ENCODE measurements around the gene GNAO1.

GRCh38 chr16:56387396-56387795, 196.1 kb downstream of the GNAO1 start:
- TF ChIP-seq BACH2 (CRISPR knock-in tag; IDR thresholded peaks at IDR 0.05; ENCODE audit: borderline replicate concordance) = no peak
- no peak for TF ChIP-seq ARNTL (CRISPR knock-in tag; IDR thresholded peaks at IDR 0.05; ENCODE audit: borderline replicate concordance, low read depth)
- no peak for TF ChIP-seq OSR1 (CRISPR knock-in tag; IDR thresholded peaks at IDR 0.05)
- no peak for TF ChIP-seq ZC3H10 (CRISPR knock-in tag; IDR thresholded peaks at IDR 0.05)
- no peak for TF ChIP-seq TOX (CRISPR knock-in tag; IDR thresholded peaks at IDR 0.05; ENCODE audit: borderline replicate concordance)
- TF ChIP-seq TSHZ2 (CRISPR knock-in tag; IDR thresholded peaks at IDR 0.05) = no peak
- TF ChIP-seq TCF4 (CRISPR knock-in tag; IDR thresholded peaks at IDR 0.05; ENCODE audit: borderline replicate concordance) = no peak
- no peak for TF ChIP-seq ISL1 (CRISPR knock-in tag; IDR thresholded peaks at IDR 0.05)
- no peak for TF ChIP-seq ZNF70 (CRISPR knock-in tag; IDR thresholded peaks at IDR 0.05)
- no peak for TF ChIP-seq GLIS3 (CRISPR knock-in tag; IDR thresholded peaks at IDR 0.05)
- no peak for TF ChIP-seq RARB (CRISPR knock-in tag; IDR thresholded peaks at IDR 0.05)
- no peak for TF ChIP-seq ZFP3 (CRISPR knock-in tag; IDR thresholded peaks at IDR 0.05)
- TF ChIP-seq, protein P1, sequence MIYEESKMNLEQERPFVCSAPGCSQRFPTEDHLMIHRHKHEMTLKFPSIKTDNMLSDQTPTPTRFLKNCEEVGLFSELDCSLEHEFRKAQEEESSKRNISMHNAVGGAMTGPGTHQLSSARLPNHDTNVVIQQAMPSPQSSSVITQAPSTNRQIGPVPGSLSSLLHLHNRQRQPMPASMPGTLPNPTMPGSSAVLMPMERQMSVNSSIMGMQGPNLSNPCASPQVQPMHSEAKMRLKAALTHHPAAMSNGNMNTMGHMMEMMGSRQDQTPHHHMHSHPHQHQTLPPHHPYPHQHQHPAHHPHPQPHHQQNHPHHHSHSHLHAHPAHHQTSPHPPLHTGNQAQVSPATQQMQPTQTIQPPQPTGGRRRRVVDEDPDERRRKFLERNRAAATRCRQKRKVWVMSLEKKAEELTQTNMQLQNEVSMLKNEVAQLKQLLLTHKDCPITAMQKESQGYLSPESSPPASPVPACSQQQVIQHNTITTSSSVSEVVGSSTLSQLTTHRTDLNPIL (CRISPR knock-in tag; IDR thresholded peaks at IDR 0.05; ENCODE audit: low read depth) = no peak
- TF ChIP-seq, protein P2, sequence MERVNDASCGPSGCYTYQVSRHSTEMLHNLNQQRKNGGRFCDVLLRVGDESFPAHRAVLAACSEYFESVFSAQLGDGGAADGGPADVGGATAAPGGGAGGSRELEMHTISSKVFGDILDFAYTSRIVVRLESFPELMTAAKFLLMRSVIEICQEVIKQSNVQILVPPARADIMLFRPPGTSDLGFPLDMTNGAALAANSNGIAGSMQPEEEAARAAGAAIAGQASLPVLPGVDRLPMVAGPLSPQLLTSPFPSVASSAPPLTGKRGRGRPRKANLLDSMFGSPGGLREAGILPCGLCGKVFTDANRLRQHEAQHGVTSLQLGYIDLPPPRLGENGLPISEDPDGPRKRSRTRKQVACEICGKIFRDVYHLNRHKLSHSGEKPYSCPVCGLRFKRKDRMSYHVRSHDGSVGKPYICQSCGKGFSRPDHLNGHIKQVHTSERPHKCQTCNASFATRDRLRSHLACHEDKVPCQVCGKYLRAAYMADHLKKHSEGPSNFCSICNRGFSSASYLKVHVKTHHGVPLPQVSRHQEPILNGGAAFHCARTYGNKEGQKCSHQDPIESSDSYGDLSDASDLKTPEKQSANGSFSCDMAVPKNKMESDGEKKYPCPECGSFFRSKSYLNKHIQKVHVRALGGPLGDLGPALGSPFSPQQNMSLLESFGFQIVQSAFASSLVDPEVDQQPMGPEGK (CRISPR knock-in tag; IDR thresholded peaks at IDR 0.05; ENCODE audit: borderline replicate concordance) = no peak
